Lung microvascular endothelial cell (primary cell): ENCODE results near the gene FCN2. TPM values are rescaled to one million over a fixed set of nuclear protein-coding genes. Genes with fewer than 3 reads are reported as not detected.

ENCODE experiments used
- DNase-seq, 2 donors: peaks; one replicate each; pipeline versions ENCODE4 v3.0.0 to v3.0.0-alpha.2; 2010; ENCODE audit warnings: low read depth in 2 of 2
- total RNA-seq: library from RNA; depleted of rRNA; stranded (reverse); fragments of >200 nt; gene quantifications from 2 replicates; pipeline ENCODE4 v1.2.1, GENCODE V29; 2014

The FCN2 gene
- total RNA-seq: not detected in 2 replicates

DNA sequence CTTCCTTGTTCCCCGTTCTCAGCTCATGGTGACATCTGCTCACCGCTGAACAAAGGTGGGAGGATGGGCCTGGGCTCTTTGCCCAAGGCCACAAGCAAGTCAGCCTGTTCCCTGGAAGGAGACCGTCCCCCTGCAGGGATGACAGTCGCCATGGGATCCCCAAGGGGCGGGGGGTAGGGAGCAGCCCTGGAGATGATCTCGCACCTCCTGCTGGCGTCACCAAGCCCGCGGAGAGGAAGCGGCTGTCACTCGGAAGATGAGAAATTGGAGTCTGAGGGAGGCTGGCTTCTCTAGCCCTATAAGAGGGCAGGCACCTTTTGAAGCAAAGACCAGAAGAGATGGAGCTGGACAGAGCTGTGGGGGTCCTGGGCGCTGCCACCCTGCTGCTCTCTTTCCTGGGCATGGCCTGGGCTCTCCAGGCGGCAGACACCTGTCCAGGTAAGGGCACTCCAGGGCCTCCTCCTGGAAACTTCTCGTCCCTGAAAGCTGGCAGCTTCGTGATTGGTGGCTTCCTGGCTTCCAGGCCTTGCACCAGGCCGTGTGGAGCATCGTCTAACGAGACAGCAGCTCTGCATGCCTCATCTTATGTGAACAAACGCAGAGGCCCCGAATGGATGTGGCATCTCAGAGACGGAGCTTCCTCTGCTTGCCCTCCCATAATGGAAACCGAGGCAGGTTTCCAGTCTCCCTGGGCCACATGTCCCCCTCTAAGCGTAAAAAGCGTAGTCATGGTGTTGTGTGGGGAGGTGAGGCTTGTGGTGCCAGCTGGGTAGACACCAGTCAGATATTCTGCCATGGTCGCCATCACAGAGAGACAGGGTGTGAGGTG is at the start of gene FCN2:
Gene FCN2, plus strand, starts transcription at position 327 of the 829 bp plus-strand sequence. Its CDS starts 12 bp downstream, at position 339.
- DNase-seq: no peak

DNA sequence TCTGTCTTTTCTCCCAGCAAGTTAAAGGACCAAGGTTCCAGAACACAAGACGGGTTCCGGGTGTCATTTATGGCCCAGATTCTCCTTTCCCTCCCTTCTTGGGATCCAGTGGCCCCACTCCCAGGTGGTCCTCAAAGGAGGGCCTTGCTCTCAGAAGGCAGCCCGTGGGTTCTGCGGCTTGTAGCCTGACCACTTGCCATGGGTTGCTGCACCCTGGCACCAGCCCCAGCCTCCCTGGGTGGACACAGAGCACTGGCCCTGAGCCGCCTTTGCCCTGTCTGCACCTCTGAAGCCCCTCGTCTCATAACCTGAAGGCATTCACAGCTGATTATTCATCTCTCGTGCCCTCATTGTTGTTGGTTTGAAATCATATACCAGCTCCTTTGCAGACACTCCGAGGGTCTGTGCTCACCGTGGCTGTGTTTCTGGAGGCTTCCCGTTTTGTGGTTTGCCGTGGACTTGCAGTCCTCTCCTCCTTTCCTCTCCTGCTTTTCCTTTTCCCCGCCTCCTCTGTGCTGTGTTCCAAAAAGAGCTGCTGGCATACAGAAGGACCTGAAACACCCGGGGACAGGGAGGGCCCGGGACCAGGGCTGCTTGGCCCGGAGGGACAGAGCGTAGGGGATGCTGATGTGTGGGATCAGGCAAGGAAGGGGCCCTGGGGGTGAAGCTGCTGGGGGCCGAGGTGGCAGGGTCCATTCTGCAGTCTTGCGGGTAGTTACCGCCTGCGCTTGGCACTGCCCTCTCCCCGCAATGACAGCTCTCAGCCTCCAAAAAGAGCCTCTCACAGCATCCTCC is 49.5 kb upstream of the FCN2 start:
- DNase-seq: no peak

DNA sequence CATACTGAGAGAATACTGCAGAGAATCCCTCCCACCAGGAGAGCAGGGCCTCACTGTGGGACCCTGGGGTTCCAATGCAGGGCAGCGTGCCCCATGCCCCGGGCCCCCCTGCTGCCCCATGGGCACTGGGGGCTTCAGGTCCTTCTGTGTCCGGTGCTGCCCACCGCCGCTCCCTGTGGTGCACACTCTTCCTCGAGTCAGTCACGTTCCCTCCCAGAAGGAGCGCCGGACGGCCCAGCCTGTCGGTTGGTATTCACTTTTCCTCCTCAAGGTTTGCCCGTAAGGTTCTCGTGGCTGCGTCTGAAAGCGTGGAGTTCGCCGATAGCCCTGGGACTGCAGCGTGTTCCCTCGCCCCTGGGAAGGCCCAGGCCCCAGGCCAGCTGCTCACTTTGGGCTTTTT is 48.1 kb upstream of the FCN2 start:
- no peak for DNase-seq

DNA sequence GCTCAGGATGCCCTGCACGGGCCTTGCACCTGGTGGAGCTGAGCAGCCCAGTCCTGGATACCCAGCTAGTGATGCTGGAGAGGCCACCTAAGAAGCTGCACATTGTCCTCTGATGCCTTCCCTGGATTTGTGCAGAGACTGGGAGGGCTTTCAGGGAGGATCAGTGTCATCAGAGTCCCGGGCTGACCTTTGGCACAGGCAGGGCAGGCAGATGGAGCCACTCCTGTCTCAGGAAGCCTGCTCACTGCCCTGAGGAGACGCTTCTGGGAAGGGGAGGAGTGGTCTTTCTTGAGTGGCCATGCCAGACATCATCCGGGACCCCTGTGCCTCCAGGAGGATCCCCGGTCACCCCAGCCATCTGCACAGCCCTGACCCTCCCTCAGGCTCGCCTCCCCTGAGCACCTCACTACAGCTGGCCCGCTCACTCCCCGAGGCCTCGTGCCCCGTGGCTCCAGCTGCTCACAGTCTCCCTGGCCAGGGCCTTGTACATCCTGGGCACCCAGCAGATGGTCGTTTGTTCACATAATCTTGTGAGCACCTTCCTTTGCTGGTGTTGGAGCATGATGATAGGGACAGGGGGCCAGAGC is 47.2 kb upstream of the FCN2 start:
- no peak for DNase-seq

DNA sequence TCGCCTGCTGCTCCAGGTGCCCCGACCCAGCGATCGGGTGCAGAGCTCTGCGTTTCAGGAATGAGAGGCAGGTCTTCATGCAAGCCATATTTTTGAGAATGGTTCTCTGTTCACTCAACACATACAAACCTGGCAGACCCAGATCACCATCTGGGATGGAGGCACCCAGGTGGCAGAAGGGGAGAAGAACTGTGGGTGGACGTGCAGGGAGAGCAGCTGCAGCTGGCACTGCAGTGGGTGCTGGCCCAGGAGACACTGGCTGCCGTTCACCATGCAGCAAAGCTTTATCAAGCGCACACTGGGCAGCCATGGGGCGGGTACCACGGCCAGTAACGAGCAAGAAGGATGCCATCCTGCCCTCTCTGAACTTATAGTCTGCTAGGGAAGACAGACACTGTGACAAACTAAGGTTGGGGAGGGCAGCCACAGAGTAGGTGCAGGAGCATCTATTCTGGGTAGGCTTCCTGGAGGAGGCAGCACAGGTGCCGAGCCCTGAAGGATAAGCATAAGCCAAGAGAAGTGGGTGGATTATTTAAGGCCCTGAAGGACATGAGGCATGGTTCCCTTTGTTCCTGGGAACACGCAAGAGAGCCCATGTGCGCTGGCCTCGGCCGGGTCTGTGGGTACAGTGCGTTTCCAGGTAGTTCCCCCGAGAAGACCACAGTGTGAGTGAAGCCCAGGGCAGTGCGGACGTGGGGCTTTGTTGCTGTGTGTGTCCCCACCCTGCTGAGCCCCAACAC is 46.2 kb upstream of the FCN2 start:
- DNase-seq: no peak

DNA sequence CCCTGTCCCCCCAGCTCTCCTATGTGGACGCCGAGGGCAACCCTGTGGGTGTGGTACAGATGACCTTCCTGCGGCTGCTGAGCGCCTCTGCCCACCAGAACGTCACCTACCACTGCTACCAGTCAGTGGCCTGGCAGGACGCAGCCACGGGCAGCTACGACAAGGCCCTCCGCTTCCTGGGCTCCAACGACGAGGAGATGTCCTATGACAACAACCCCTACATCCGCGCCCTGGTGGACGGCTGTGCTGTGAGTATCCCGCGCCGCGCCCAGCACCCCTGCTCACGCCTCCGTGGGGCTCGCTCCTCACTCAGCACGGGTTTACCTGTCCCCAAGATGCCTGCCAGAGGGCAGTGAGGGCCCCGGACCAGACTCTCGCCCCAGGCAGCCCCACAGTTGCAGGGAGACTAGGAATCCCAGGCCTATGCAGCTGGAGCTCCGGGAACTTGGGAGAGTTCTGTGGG is 45.6 kb upstream of the FCN2 start:
- no peak for DNase-seq

DNA sequence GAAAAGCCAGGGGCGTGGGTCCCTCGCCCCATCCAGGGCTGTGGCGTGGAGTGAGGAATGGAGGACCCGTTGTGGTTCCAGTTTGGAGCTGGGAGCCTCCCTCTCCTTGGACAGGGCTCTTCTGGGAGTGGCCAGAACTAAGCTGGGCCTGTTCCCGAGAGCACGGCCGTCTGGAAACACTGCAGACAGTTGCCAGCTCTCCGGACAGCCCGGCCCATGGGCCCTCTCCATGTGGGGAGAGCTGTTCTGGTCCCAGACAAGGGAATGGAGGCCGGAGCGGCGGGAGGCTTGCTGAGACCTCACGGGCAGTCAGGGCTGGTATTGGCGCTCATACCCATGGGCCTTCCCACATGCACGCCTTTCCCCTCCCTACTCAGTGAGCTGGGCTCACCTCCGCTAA is 45.2 kb upstream of the FCN2 start:
- DNase-seq: no peak

DNA sequence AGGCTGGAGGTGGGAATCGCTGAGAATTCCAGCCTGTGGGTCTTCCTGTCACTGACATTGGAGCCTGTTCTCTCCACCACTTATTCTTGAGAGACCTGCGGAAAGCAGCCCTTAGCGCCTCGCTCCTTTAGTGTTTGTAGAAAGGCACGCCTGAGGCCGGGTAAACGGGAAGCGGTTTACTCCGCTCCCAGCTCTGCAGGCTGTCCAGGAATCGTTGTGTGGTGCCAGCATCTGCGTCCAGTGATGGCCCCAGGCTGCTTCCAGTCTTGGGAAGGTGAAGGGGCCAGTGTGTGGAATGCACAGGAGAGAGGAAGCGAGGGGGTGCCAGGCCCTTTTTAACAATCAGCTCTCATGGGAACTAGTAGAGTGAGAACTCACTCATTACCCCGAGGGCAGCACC is 44.6 kb upstream of the FCN2 start:
- no peak for DNase-seq

DNA sequence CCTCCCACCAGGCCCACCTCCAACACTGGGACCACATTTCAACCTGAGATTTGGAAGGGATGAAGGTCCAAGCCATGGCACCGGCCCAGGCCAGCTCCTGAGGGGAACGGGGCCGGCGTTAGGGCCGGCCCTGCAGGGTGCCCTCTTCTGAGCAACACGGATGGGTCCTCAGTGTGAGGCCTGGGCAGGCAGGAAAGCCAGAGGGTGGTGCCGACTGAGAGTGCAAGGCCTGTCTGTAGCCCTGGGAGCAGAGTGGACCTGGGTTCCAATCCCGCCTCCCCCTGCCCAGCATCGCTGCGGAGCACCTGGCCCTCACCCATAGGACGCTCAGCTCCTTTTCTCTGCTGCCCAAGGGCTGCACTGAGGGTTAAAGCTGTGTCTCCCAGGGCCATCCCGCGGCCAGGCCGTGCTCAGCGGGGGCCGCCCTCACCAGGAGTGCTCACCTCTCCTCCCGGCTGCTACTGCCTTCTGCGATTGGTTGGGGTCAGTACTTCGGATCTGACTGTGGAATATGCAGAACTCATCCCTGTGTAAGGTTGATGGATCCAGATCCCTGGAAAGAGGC is 44.1 kb upstream of the FCN2 start:
- DNase-seq: no peak

DNA sequence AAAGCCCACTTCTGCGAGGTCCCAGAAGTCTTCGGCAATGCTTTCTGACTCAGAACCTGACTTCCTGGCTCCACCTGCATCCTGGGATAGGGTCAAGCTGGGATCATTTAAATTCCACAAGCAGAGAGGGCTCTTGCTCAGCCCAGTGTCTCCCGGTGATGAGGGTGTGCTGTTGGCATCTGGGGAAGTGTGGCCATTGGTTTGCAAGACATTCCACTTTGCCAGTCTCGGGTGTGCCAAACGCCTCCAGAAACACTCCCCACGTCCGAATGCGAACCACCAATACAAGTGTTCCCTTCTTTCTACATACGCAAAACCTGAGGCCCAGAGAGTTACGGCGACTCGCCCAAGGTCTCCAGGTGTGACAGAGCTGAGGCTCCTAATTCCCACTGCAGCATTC is 43.1 kb upstream of the FCN2 start:
- DNase-seq: peak in 1 of 2 donors; percentile 35

DNA sequence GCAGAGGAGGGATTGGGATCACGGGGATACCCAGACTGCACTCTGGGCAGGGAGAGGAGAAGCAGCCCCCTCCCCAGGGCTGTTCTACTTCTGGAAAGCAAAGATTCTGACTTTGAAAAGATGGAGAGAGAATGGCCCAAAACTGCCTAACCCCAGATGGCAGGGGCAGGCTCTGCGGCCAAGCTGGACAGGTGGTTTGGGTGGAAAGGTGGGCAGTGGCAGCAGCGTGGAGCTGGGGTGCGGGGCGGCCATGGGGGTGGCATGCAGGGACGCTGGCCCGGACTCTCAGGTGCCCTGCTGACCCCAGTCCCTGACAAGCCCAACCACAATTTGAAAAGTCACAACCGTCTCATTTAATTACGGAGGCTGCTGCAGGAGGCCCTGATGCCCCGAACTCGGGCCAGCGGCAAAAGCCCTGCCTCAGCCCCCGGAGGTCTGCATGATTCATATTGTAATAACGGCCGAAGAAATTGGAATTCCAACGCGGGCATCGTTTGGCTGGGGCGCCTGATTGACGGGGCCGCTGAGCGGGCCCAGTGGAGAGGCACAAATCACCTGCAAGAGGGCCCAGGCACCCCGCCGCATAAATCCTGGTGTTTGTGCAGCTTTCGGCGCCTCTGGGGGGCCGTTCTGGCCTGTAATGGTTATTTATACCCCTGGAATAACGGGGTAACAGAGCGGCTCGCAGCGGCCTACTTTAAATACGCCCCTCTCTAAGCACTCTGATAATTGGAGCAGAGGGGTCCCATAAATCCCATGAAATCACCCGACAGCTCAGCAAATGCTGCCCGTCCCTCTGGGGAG is 41.8 kb upstream of the FCN2 start:
- DNase-seq: no peak

DNA sequence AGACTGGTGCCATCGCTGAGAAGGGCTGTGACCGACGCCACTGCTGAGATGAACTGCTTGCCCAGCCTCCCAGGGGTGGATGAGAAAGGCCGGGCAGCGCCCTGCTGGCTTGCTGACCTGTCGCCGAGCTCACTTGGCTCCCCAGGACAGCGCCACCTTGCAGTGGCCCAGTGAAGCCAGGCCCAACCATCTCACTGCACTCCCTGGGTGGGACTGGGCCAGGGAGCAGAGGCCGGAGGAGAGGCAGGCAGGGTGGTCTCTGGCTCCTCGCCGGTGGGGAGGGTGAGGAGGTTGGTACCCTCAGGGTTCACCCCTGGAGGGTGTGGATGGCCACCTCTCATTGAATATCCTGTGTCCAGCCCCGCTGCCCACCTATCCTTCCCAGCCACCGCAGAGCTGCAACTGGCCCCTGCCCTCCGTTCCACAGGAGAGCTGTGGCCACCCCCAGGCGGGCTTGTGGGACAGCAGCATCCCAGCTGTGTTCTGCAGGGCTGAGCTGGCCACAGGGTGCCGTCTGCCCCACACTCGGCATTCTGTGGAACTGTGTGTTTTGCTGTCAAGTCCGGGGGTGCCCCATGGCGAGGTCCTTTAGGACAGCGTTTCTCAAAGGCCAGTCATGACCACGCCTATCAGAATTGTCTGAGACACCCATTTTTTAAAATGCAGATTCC is 41.0 kb upstream of the FCN2 start:
- DNase-seq: no peak

DNA sequence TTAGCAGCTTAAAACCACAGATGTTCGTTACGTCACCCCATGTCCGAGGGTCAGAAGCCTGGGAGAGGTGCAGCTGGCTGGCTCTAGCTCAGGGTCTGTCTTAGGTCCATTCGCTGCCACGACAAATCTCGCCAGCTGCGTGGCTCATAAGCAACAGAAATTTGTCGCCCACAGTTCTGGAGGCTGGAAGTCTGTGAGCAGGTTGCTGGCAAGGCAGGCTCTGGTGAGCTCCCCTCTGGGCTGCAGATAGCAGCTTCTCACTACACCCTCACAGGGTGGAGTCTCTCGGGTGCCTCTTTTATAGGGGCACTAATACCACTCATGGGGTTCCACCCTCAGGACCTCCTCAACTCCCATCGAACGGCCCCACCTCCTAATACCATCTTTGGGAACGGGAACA is 40.1 kb upstream of the FCN2 start:
- DNase-seq: no peak

DNA sequence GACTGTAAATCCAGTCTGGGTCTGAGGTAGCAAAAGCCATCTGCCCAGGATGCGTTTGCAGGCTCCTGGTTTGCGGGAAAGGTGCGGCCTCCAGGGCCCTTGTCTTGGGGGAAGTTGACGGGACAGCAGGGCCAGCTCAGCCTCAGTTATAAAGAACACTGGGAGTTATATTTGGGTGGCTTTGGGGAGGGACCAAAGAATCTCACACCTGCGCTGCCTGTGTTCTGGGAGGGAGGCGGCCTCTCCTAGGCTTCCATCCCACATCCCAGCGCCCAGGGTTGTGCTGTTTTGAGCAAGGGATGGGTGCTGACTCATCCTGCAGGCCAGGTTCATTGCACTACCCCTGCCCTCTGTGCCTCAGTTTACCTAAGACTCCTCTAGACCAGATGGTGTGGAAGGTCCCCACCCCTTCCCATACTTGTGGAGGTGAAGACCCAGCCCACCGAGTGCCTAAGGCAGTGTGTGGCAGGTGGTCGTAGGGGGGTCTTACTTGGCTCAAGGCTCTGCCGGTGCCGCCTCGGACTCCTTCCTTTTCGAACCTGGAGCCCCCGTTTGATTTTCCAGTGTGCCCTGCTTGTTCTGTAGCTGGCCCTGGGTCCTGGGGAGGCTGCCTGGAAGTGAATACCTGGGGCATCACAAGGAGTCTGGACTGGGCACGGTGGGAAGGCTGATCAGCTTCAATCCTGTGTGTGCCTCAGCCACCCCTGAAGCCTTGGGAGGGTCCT is 39.3 kb upstream of the FCN2 start:
- DNase-seq: no peak

DNA sequence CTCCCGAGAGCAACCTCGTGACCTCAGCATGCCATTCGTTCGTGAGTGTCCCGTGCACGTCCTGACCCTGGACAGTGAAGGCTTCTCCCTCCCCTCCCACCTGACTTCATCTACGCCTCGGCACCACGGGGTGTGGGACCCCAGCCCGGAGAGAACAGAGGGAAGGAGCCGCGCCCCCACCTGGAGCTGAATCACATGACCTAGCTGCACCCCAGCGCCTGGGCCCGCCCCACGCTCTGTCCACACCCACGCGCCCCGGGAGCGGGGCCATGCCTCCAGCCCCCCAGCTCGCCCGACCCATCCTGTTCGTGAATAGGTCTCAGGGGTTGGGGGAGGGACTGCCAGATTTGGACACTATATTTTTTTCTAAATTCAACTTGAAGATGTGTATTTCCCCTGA is 38.3 kb upstream of the FCN2 start:
- DNase-seq: no peak

DNA sequence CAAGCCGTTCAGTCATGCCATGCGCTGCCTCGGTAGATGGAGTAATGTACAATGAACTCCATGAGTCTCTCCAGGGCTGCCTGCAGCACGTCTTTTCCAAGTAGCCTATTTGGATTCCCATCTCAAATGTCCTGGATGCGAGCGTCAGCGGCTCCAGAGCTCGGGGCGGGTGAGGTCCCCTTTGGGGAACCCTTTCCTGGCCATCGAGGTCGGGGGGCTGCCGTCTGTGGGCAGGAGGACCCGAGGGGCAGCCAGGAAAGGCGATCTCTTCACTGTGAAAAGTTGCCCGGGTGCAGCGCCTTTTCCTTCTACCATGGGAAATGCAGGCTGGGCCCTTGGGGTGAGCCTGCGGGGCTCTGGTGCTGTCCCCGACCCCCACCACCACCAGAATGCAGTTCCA is 36.9 kb upstream of the FCN2 start:
- no peak for DNase-seq

DNA sequence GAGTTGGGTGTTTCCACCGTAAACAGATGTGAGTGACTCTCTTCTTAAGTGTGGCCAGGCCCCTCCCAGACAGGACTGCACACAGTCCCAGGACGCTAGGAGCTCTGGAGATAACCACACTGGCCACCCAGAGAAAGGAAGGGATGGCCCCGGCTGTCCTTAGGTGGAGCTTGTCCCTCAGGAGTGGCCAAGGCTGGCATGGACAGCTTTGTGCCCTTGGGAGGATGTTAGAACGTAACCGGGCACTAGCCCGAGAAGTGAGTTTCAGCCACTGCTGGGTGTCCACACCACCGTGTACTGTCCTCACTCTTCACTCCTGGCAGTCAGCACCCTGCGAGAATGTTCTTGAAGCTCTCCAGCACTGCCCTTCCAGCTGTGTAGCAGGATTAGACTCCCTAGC is 35.8 kb upstream of the FCN2 start:
- DNase-seq: no peak

DNA sequence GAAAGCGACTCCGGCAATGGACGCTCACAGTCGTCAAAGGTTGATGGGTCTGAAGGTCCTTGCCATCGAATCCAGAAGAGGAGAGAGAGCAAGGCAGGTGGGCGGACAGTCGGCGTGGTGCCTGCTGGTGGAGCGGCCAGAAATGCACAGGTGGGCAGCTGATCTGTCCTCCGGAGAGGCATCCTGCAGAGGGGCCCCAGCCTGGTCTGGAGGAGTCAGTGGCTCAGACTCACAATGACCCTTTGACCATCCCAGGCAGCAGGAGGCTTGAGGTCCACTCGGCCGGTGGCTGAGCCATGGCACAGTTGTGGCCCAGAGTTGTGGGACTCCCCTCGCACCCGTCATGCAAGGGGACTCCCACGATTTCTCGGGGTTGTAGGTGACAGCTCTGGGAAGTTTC is 34.4 kb upstream of the FCN2 start:
- no peak for DNase-seq

DNA sequence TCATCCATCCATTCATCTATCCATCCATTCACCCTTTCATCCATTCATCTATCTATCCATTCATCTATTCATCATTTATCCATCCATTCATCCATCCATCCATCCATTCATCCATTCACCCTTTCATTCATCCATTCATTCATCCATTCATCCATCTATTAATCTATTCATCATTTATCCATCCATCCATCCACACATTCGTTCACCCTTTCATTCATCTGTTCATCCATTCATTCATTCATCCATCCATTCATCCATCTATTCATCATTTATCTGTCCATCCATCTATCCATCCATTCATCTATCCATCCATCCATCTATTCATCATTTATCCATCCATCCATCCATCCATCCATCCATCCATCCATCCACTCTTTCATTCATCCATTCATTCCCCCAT is 33.9 kb upstream of the FCN2 start:
- DNase-seq: no peak
